Activated CD4-positive, alpha-beta T cell treated with anti-CD3 and anti-CD28 coated beads, Interleukin-2, amount 50 U/mL, for 1 hour (primary cell): ENCODE data around the gene GCC1.

Experiments used
- DNase-seq: peaks from one replicate; pipeline ENCODE4 v3.0.0-alpha.2; 2020

The GCC1 gene

GRCh38 chr7:127585044-127585953, at the start of gene GCC1:
Gene GCC1 (minus strand): TSS chr7:127585596. CDS start chr7:127585182, 414 bp downstream.
- DNase-seq: peak; percentile 94

GRCh38 chr7:127632276-127632910, 47.0 kb upstream of the GCC1 start:
- no peak for DNase-seq

GRCh38 chr7:127629268-127629854, 44.0 kb upstream of the GCC1 start:
- peak; percentile 12 for DNase-seq

GRCh38 chr7:127628445-127628844, 43.0 kb upstream of the GCC1 start:
- no peak for DNase-seq

- DNase-seq: no peak
Measured at GRCh38 chr7:127625331-127625730, 39.9 kb upstream of the GCC1 start.

- no peak for DNase-seq
Measured at GRCh38 chr7:127620406-127621233, 35.2 kb upstream of the GCC1 start.

GRCh38 chr7:127619681-127620405, 34.4 kb upstream of the GCC1 start:
- DNase-seq: no peak

GRCh38 chr7:127618775-127619174, 33.4 kb upstream of the GCC1 start:
- no peak for DNase-seq

GRCh38 chr7:127618042-127618441, 32.6 kb upstream of the GCC1 start, which contains the start of gene PAX4:
Gene PAX4 (minus strand): TSS chr7:127618142. CDS start chr7:127615928, 2,214 bp downstream.
- DNase-seq: no peak

- DNase-seq: no peak
Measured at GRCh38 chr7:127616724-127617123, 31.3 kb upstream of the GCC1 start.

GRCh38 chr7:127612263-127612662, 26.9 kb upstream of the GCC1 start:
- DNase-seq: no peak

- DNase-seq: no peak
Measured at GRCh38 chr7:127609297-127609696, 23.9 kb upstream of the GCC1 start.

GRCh38 chr7:127608446-127608845, 23.1 kb upstream of the GCC1 start:
- no peak for DNase-seq

- DNase-seq: no peak
Measured at GRCh38 chr7:127600885-127601284, 15.5 kb upstream of the GCC1 start.

- DNase-seq: no peak
Measured at GRCh38 chr7:127598318-127598717, 12.9 kb upstream of the GCC1 start.

GRCh38 chr7:127595737-127596136, 10.3 kb upstream of the GCC1 start:
- no peak for DNase-seq

GRCh38 chr7:127594490-127594889, 9.1 kb upstream of the GCC1 start:
- DNase-seq: no peak

- DNase-seq: no peak
Measured at GRCh38 chr7:127592550-127592949, 7.2 kb upstream of the GCC1 start.

- no peak for DNase-seq
Measured at GRCh38 chr7:127591591-127591990, 6.2 kb upstream of the GCC1 start.

GRCh38 chr7:127591189-127591588, 5.8 kb upstream of the GCC1 start:
- DNase-seq: no peak

GRCh38 chr7:127589896-127590295, 4.5 kb upstream of the GCC1 start:
- no peak for DNase-seq
